Liver (tissue), 9 donors: ENCODE measurements around the gene ATP6V0A4. TPM values are rescaled to one million over a fixed set of nuclear protein-coding genes. Genes with fewer than 3 reads are reported as not detected.

ENCODE experiments used
- DNase-seq: peaks from one replicate; pipeline ENCODE4 v3.0.0-alpha.2; 2017; ENCODE audit warnings: low spot score
- H3K27ac ChIP-seq, 2 donors: one replicate each; pipeline ENCODE4 v1.7.0; 2013; ENCODE audit warnings: inconsistent platforms in 2 of 2, low read length in 2 of 2, control low read depth in 1 of 2, low read depth in 1 of 2, mild to moderate bottlenecking in 1 of 2
- H3K27me3 ChIP-seq, 4 donors: one replicate each; pipeline versions ENCODE4 v1.6.1 to v1.7.0; 2013; ENCODE audit warnings: low read length in 3 of 4, inconsistent platforms in 1 of 4, mild to moderate bottlenecking in 1 of 4, moderate library complexity in 1 of 4; ENCODE audit not compliant: control insufficient read depth in 4 of 4, insufficient read depth in 4 of 4
- H3K36me3 ChIP-seq, 4 donors: one replicate each; pipeline versions ENCODE4 v1.6.1 to v1.7.0; 2013; ENCODE audit warnings: low read length in 3 of 4, mild to moderate bottlenecking in 3 of 4, low read depth in 1 of 4, moderate library complexity in 1 of 4; ENCODE audit not compliant: control insufficient read depth in 4 of 4, insufficient read depth in 3 of 4
- H3K4me1 ChIP-seq, 4 donors: one replicate each; pipeline versions ENCODE4 v1.6.1 to v1.7.0; 2013; ENCODE audit warnings: low read length in 3 of 4, mild to moderate bottlenecking in 3 of 4, moderate library complexity in 1 of 4; ENCODE audit not compliant: control insufficient read depth in 4 of 4, insufficient read depth in 4 of 4
- H3K4me3 ChIP-seq, 3 donors: one replicate each; pipeline versions ENCODE4 v1.6.1 to v1.7.0; 2013; ENCODE audit warnings: low read length in 3 of 3, control low read depth in 1 of 3, low read depth in 1 of 3, mild to moderate bottlenecking in 1 of 3
- H3K9ac ChIP-seq, 2 donors: one replicate each; pipeline ENCODE4 v1.7.0; 2013; ENCODE audit warnings: low read length in 2 of 2, mild to moderate bottlenecking in 2 of 2, moderate library complexity in 2 of 2, control low read depth in 1 of 2, low read depth in 1 of 2
- H3K9me3 ChIP-seq, 4 donors: one replicate each; pipeline versions ENCODE4 v1.6.1 to v1.7.0; 2013; ENCODE audit warnings: low read length in 3 of 4; ENCODE audit not compliant: control insufficient read depth in 4 of 4
- EGR1 ChIP-seq, 2 donors: IDR thresholded peaks; 2 replicates each; pipeline ENCODE4 v1.6.1; 2016 to 2018; ENCODE audit warnings: antibody characterized with exemption in 2 of 2, low read depth in 2 of 2
- FOXA1 ChIP-seq: IDR thresholded peaks from 2 replicates; pipeline ENCODE4 v1.6.1; 2016; ENCODE audit warnings: antibody characterized with exemption
- FOXA2 ChIP-seq: IDR thresholded peaks from 2 replicates; pipeline ENCODE4 v1.6.1; 2016; ENCODE audit warnings: antibody characterized with exemption
- GABPA ChIP-seq, 2 donors: IDR thresholded peaks in 1 of 2; conservative IDR thresholded peaks in 1 of 2; 2 replicates each; pipeline ENCODE4 v1.6.1; 2016; ENCODE audit warnings: antibody characterized with exemption in 2 of 2, mild to moderate bottlenecking in 1 of 2, moderate library complexity in 1 of 2
- HNF4A ChIP-seq, 2 donors: conservative IDR thresholded peaks; 2 replicates each; pipeline ENCODE4 v1.6.1; 2016; ENCODE audit warnings: antibody characterized with exemption in 2 of 2, mild to moderate bottlenecking in 2 of 2
- HNF4G ChIP-seq: IDR thresholded peaks from 2 replicates; pipeline ENCODE4 v1.6.1; 2016; ENCODE audit warnings: antibody characterized with exemption
- JUND ChIP-seq, 2 donors: IDR thresholded peaks; 2 replicates each; pipeline ENCODE4 v1.6.1; 2016; ENCODE audit warnings: antibody characterized with exemption in 2 of 2
- NR2F2 ChIP-seq: IDR thresholded peaks from 2 replicates; pipeline ENCODE4 v1.6.1; 2016; ENCODE audit warnings: antibody characterized with exemption
- RAD21 ChIP-seq, 2 donors: IDR thresholded peaks; 2 replicates each; pipeline ENCODE4 v1.6.1; 2016; ENCODE audit warnings: antibody characterized with exemption in 2 of 2, mild to moderate bottlenecking in 2 of 2
- RXRA ChIP-seq, 2 donors: IDR thresholded peaks; 2 replicates each; pipeline ENCODE4 v1.6.1; 2017 to 2018; ENCODE audit warnings: antibody characterized with exemption in 2 of 2, mild to moderate bottlenecking in 1 of 2
- SP1 ChIP-seq: IDR thresholded peaks from 2 replicates; pipeline ENCODE4 v1.6.1; 2018; ENCODE audit warnings: antibody characterized with exemption, mild to moderate bottlenecking
- TAF1 ChIP-seq: conservative IDR thresholded peaks from 2 replicates; pipeline ENCODE4 v1.6.1; 2016; ENCODE audit warnings: antibody characterized with exemption, mild to moderate bottlenecking
- YY1 ChIP-seq: IDR thresholded peaks from 2 replicates; pipeline ENCODE4 v1.6.1; 2016; ENCODE audit warnings: antibody characterized with exemption, mild to moderate bottlenecking
- WGBS: extraction: QIAGEN DNeasy Blood & Tissue Kit; methylation state at CpG from one replicate; pipeline ENCODE4 v1.1.7; 2013; 5-methylcytosine and 5-hydroxymethylcytosine counted together
- polyA plus RNA-seq, 2 donors: library from polyadenylated mRNA; stranded (reverse) in 1 of 2; unstranded in 1 of 2; fragments of 200-250 nt in 1 of 2; fragments of >200 nt in 1 of 2; fragmentation: Nextera tagmentation in 1 of 2; extraction: Ambion mirVana in 1 of 2; gene quantifications; one replicate each; pipeline versions ENCODE4 v1.2.1 to v1.2.3, GENCODE V29; 2013 to 2015
- total RNA-seq, 2 donors: library from RNA; depleted of rRNA; stranded (reverse); fragments of >200 nt; gene quantifications; one replicate each; pipeline ENCODE4 v1.2.3, GENCODE V29; 2014
- TF ChIP-seq, protein P1 (sequence below): IDR thresholded peaks from 2 replicates; pipeline ENCODE4 v1.6.1; 2016; ENCODE audit warnings: antibody characterized with exemption, mild to moderate bottlenecking
- TF ChIP-seq, protein P2 (sequence below): IDR thresholded peaks from 2 replicates; pipeline ENCODE4 v1.6.1; 2016; ENCODE audit warnings: antibody characterized with exemption
- TF ChIP-seq, protein P3 (sequence below): IDR thresholded peaks from 2 replicates; pipeline ENCODE4 v1.6.1; 2016; ENCODE audit warnings: antibody characterized with exemption
- TF ChIP-seq, protein P4 (sequence below): IDR thresholded peaks from 2 replicates; pipeline ENCODE4 v1.6.1; 2016; ENCODE audit warnings: antibody characterized with exemption
- TF ChIP-seq, protein P5 (sequence below): fragments of 150-350 bp; IDR thresholded peaks from 2 replicates; pipeline ENCODE4 v1.5.1; 2017; ENCODE audit warnings: improper control_type of control experiment, low read depth, low read length; ENCODE audit not compliant: missing input control
- donor health status: healthy.
- donor health status: healthy.
- donor health status: healthy.
- donor health status: healthy.
- donor health status: healthy.

ATP6V0A4 gene
- total and polyA plus RNA-seq, 4 donors: not detected

DNA sequence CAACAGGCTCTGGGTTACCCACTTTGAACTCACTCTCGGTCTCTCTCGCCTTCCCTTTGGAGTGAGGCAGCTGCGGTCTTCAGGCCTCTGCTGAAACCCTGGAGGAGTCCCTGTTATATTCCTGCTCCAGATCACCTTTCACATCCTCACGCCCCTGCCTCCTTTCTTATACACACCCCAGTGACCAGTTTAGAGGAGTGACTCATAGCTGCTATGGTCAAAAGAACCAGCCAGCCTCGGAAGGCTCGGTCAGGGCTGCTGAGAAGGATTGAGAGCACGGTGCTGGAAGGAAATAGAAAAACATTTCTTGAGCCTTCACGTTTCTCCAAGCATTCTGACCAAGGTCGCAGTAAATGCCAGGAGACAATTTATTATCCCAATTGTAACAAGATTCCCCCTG, 68.6 kb downstream of the ATP6V0A4 start (continued):
- TF ChIP-seq, protein P1, sequence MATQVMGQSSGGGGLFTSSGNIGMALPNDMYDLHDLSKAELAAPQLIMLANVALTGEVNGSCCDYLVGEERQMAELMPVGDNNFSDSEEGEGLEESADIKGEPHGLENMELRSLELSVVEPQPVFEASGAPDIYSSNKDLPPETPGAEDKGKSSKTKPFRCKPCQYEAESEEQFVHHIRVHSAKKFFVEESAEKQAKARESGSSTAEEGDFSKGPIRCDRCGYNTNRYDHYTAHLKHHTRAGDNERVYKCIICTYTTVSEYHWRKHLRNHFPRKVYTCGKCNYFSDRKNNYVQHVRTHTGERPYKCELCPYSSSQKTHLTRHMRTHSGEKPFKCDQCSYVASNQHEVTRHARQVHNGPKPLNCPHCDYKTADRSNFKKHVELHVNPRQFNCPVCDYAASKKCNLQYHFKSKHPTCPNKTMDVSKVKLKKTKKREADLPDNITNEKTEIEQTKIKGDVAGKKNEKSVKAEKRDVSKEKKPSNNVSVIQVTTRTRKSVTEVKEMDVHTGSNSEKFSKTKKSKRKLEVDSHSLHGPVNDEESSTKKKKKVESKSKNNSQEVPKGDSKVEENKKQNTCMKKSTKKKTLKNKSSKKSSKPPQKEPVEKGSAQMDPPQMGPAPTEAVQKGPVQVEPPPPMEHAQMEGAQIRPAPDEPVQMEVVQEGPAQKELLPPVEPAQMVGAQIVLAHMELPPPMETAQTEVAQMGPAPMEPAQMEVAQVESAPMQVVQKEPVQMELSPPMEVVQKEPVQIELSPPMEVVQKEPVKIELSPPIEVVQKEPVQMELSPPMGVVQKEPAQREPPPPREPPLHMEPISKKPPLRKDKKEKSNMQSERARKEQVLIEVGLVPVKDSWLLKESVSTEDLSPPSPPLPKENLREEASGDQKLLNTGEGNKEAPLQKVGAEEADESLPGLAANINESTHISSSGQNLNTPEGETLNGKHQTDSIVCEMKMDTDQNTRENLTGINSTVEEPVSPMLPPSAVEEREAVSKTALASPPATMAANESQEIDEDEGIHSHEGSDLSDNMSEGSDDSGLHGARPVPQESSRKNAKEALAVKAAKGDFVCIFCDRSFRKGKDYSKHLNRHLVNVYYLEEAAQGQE: no peak
- TF ChIP-seq, protein P2, sequence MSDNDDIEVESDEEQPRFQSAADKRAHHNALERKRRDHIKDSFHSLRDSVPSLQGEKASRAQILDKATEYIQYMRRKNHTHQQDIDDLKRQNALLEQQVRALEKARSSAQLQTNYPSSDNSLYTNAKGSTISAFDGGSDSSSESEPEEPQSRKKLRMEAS: no peak

DNA sequence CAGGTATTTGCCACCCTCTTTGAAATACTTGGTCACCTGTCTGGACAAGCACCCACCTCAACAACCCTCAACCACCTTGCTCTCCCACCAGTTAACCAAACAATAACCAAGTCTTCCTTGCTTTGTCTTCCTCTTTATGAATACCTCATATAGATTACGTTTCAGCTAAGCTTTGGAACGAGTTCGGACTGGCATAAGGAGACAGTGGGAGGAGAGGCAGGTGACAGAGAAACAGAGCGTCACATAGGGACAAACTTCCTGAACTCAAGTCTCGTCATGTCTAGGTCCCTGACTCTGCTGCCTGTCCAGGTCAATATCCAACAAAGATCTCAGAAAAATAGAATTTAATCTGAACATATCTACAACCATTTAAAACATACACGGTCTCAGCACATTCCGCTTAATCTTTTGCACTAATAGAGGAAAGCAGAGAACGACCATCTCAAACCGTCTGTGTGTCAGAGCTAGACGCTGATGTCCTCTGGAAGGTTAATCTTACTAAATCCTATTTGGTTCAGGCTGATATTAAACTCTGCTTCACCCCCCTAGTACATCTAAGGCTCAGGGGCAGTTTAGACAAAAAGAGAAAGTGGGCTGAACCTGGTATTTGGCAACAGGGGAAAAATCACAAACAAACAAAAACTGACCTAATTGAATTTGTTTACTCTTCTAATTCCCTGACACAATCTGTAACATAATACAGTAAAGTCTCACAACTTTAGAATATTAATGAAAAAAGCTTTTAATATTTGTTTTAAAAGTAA, 70.5 kb downstream of the ATP6V0A4 start:
- TF ChIP-seq NR2F2: no peak
- peak; percentile 59 to 84 for TF ChIP-seq RXRA (IDR thresholded peaks at IDR 0.05)
- TF ChIP-seq, protein P3, sequence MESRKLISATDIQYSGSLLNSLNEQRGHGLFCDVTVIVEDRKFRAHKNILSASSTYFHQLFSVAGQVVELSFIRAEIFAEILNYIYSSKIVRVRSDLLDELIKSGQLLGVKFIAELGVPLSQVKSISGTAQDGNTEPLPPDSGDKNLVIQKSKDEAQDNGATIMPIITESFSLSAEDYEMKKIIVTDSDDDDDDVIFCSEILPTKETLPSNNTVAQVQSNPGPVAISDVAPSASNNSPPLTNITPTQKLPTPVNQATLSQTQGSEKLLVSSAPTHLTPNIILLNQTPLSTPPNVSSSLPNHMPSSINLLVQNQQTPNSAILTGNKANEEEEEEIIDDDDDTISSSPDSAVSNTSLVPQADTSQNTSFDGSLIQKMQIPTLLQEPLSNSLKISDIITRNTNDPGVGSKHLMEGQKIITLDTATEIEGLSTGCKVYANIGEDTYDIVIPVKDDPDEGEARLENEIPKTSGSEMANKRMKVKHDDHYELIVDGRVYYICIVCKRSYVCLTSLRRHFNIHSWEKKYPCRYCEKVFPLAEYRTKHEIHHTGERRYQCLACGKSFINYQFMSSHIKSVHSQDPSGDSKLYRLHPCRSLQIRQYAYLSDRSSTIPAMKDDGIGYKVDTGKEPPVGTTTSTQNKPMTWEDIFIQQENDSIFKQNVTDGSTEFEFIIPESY: no peak
- TF ChIP-seq, protein P4, sequence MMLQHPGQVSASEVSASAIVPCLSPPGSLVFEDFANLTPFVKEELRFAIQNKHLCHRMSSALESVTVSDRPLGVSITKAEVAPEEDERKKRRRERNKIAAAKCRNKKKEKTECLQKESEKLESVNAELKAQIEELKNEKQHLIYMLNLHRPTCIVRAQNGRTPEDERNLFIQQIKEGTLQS: no peak
- TF ChIP-seq EGR1 (IDR thresholded peaks at IDR 0.05; ENCODE audit: low read depth in 2 of 2): no peak
- peak in 1 of 2 donors; percentile 46 for TF ChIP-seq HNF4A (conservative IDR thresholded peaks at IDR 0.05)
- peak; percentile 41 for TF ChIP-seq TAF1
- TF ChIP-seq, protein P2: no peak
- TF ChIP-seq, protein P5, sequence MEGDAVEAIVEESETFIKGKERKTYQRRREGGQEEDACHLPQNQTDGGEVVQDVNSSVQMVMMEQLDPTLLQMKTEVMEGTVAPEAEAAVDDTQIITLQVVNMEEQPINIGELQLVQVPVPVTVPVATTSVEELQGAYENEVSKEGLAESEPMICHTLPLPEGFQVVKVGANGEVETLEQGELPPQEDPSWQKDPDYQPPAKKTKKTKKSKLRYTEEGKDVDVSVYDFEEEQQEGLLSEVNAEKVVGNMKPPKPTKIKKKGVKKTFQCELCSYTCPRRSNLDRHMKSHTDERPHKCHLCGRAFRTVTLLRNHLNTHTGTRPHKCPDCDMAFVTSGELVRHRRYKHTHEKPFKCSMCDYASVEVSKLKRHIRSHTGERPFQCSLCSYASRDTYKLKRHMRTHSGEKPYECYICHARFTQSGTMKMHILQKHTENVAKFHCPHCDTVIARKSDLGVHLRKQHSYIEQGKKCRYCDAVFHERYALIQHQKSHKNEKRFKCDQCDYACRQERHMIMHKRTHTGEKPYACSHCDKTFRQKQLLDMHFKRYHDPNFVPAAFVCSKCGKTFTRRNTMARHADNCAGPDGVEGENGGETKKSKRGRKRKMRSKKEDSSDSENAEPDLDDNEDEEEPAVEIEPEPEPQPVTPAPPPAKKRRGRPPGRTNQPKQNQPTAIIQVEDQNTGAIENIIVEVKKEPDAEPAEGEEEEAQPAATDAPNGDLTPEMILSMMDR: no peak
- no peak for TF ChIP-seq HNF4G
- TF ChIP-seq, protein P1: no peak
- TF ChIP-seq SP1: peak; percentile 79
- TF ChIP-seq FOXA1: no peak
- no peak for TF ChIP-seq FOXA2
- TF ChIP-seq JUND (IDR thresholded peaks at IDR 0.05): peak in 1 of 2 donors; percentile 15
- no peak for TF ChIP-seq GABPA (IDR thresholded peaks at IDR 0.05 in 1 of 2, conservative IDR thresholded peaks at IDR 0.05 in 1 of 2)
- TF ChIP-seq RAD21 (IDR thresholded peaks at IDR 0.05): peak; percentile 16 to 24
- peak; percentile 10 for TF ChIP-seq YY1
- no peaks in the 10 kb centered on the region for H3K9me3 ChIP-seq
- peaks cover 0 to 5% (median 2%) of the 10 kb centered on the region in 4 donors for H3K4me1 ChIP-seq
- H3K9ac ChIP-seq: peak overlapping the region; percentile 32 to 71
- no peak for DNase-seq
- H3K4me3 ChIP-seq: peak overlapping the region in 2 of 3 donors; percentile 40 to 45
- 31% methylated on average over 10 of the region's 10 CpGs for WGBS
- H3K36me3 ChIP-seq: no peaks in the 10 kb centered on the region
- H3K27ac ChIP-seq: peak overlapping the region; percentile 22 to 57
- H3K27me3 ChIP-seq: no peaks in the 10 kb centered on the region
